LNCAP (cell line): ENCODE data around the gene ARVCF.

Source experiments
- CTCF ChIP-seq: fragments of 450-650 bp; IDR thresholded peaks from 2 replicates; pipeline ENCODE4 v1.5.1; 2017; ENCODE audit warnings: mild to moderate bottlenecking

The ARVCF gene

GRCh38 chr22:20002128-20002527 lies 14.5 kb downstream of the ARVCF start:
- TF ChIP-seq CTCF = no peak

GRCh38 chr22:20001082-20001638 lies 15.5 kb downstream of the ARVCF start:
- no peak for TF ChIP-seq CTCF

GRCh38 chr22:20000246-20001081 lies 16.2 kb downstream of the ARVCF start:
- no peak for TF ChIP-seq CTCF

- no peak for TF ChIP-seq CTCF
Observed at GRCh38 chr22:19998991-19999820, 17.4 kb downstream of the ARVCF start.

GRCh38 chr22:19998232-19998951 lies 18.2 kb downstream of the ARVCF start:
- TF ChIP-seq CTCF = no peak

- no peak for TF ChIP-seq CTCF
Observed at GRCh38 chr22:19997561-19998231, 18.9 kb downstream of the ARVCF start.
